K562 (cell line): ENCODE data around the gene CPN2. TPM values are rescaled to one million over a fixed set of nuclear protein-coding genes. Genes with fewer than 3 reads are reported as not detected.

ENCODE experiments used
- ATAC-seq: fragments of 200-7000 bp; cut with Tn5 transposase; 3 replicates; pipeline ENCODE4 v1.9.1; 2020; ENCODE audit warnings: moderate library complexity
- BruUV-seq: library from RNA; stranded (reverse); fragments of 400-500 nt; replicated peaks from 2 replicates; lab custom pipeline; 2021; lab: Mats Ljungman, UMichigan
- CTCF ChIA-PET: fragments of 300-600 bp; formaldehyde crosslinking; extraction: SDS; loops from one replicate; lab custom pipeline; 2021; ENCODE audit warnings: low intra/inter-chr PET ratio; lab: Yijun Ruan, JAX
- POLR2A ChIA-PET: fragments of 300-600, 350-650 bp; sonication (Branson Sonifier 250); formaldehyde crosslinking; extraction: SDS; loops from one replicate; lab custom pipeline; 2021; ENCODE audit warnings: antibody characterized with exemption, inconsistent platforms; lab: Yijun Ruan, JAX
- DNase-seq, 4 experiments: peaks; one replicate each; pipeline versions ENCODE4 v3.0.0 to v3.0.0-alpha.2; 2011 to 2018; ENCODE audit warnings: low spot score in 3 of 4, mixed read lengths in 3 of 4; ENCODE audit errors: extremely low read depth in 1 of 4
- FAIRE-seq: peaks from 2 replicates; lab custom pipeline; 2011; peaks lifted over from hg19 to GRCh38; lab: Jason Lieb, UNC
- H2AFZ ChIP-seq: 2 replicates; pipeline ENCODE4 v1.6.0; 2011; ENCODE audit warnings: low read depth, low read length, control low read depth, inconsistent platforms
- H3K27ac ChIP-seq: fragments of 200-600 bp; 3 replicates; pipeline ENCODE4 v1.8.0; 2011; ENCODE audit warnings: low read depth, mild to moderate bottlenecking, control low read depth, inconsistent platforms, low read length, moderate library complexity, mixed read lengths; ENCODE audit errors: extremely low read depth
- H3K27me3 ChIP-seq, 2 experiments: fragments of 300-600 bp in 1 of 2; 2 replicates in 1 of 2; 3 replicates in 1 of 2; pipeline versions ENCODE4 v1.6.0 to v1.8.0; 2011; ENCODE audit warnings: inconsistent platforms in 2 of 2, low read length in 2 of 2, mild to moderate bottlenecking in 1 of 2, mixed read lengths in 1 of 2, moderate library complexity in 1 of 2; ENCODE audit not compliant: control insufficient read depth in 2 of 2, insufficient read depth in 2 of 2
- H3K36me3 ChIP-seq: fragments of 300-600 bp; 3 replicates; pipeline ENCODE4 v1.8.0; 2011; ENCODE audit warnings: mild to moderate bottlenecking, low read length, inconsistent platforms; ENCODE audit not compliant: control insufficient read depth, insufficient read depth
- H3K4me1 ChIP-seq, 2 experiments: fragments of 200-600 bp in 1 of 2; replicated peaks in 1 of 2; 2 replicates in 1 of 2; 3 replicates in 1 of 2; pipeline versions ENCODE4 v1.5.1 to v1.8.0; 2011; ENCODE audit warnings: inconsistent platforms in 2 of 2, low read length in 2 of 2, mild to moderate bottlenecking in 1 of 2, mixed read lengths in 1 of 2, moderate library complexity in 1 of 2; ENCODE audit not compliant: control insufficient read depth in 2 of 2, insufficient read depth in 2 of 2
- H3K4me2 ChIP-seq: 2 replicates; pipeline ENCODE4 v1.6.1; 2011; ENCODE audit warnings: low read length, control low read depth, inconsistent platforms, mixed read lengths; ENCODE audit not compliant: insufficient read depth
- H3K4me3 ChIP-seq: fragments of 200-600 bp; sonication (generic), shearing (Covaris generic); 2 replicates; pipeline ENCODE4 v1.5.1; 2016; ENCODE audit warnings: control low read depth, inconsistent platforms
- H3K79me2 ChIP-seq: fragments of 200-600 bp; 3 replicates; pipeline ENCODE4 v1.8.0; 2011; ENCODE audit warnings: low read length, inconsistent platforms; ENCODE audit not compliant: control insufficient read depth, insufficient read depth
- H3K9ac ChIP-seq, 2 experiments: 2 replicates each; pipeline versions ENCODE4 v1.6.0 to v1.6.1; 2011; ENCODE audit warnings: low read depth in 2 of 2, low read length in 2 of 2, control low read depth in 1 of 2, inconsistent platforms in 1 of 2, mild to moderate bottlenecking in 1 of 2, mixed read lengths in 1 of 2; ENCODE audit not compliant: insufficient read depth in 1 of 2
- H3K9me1 ChIP-seq: one replicate; pipeline ENCODE4 v1.6.0; 2011; ENCODE audit warnings: inconsistent platforms, mild to moderate bottlenecking, low read length, moderate library complexity; ENCODE audit not compliant: control insufficient read depth, insufficient read depth
- H3K9me3 ChIP-seq: replicated peaks from 2 replicates; pipeline ENCODE4 v1.5.1; 2011; ENCODE audit warnings: low read depth, low read length, inconsistent platforms; ENCODE audit not compliant: control insufficient read depth, insufficient read depth
- H4K20me1 ChIP-seq: replicated peaks from 2 replicates; pipeline ENCODE4 v1.6.1; 2011; ENCODE audit warnings: low read length, inconsistent platforms, mixed read lengths; ENCODE audit not compliant: control insufficient read depth, insufficient read depth
- ARID3A ChIP-seq: IDR thresholded peaks from 2 replicates; pipeline ENCODE4 v1.6.1; 2012; ENCODE audit warnings: low read depth, low read length, improper control_type of control experiment, borderline replicate concordance
- GABPA ChIP-seq: fragments of 200-800 bp; sonication (Bioruptor generic); conservative IDR thresholded peaks from 2 replicates; pipeline ENCODE4 v1.6.1; 2016; ENCODE audit warnings: low read depth, missing genetic modification characterization, missing compliant biosample characterization
- MAFG ChIP-seq: fragments of 450-650 bp; conservative IDR thresholded peaks from 2 replicates; pipeline ENCODE4 v1.6.1; 2016; ENCODE audit warnings: missing genetic modification characterization, missing compliant biosample characterization
- RAD21 ChIP-seq, 2 experiments: fragments of 250-450 bp in 1 of 2; fragments of 450-650 bp in 1 of 2; sonication (Bioruptor Pico) in 1 of 2; formaldehyde crosslinking in 1 of 2; IDR thresholded peaks in 1 of 2; conservative IDR thresholded peaks in 1 of 2; 2 replicates each; pipeline versions ENCODE4 v1.4.0 to v1.8.0; 2020 to 2022; ENCODE audit warnings: mild to moderate bottlenecking in 2 of 2, moderate library complexity in 1 of 2
- WGBS: fragments of 100-300 bp; shearing (Covaris generic); methylation state at CpG from one replicate; pipeline ENCODE4 v1.1.6; 2016; ENCODE audit warnings: low coverage, mixed read lengths; ENCODE audit not compliant: insufficient coverage; ENCODE audit errors: missing lambda C conversion rate; 5-methylcytosine and 5-hydroxymethylcytosine counted together
- in situ Hi-C: fragments of 300-500 bp; cut with MboI; formaldehyde crosslinking; loops from 4 replicates; pipeline ENCODE4 v1.15.0; 2018; ENCODE audit warnings: inconsistent platforms, mixed read lengths
- intact Hi-C: fragments of 100-400 bp; cut with micrococcal nuclease; formaldehyde crosslinking; loops from 2 replicates; pipeline ENCODE4 v1.14.2; 2022
- polyA plus RNA-seq, 8 experiments: library from polyadenylated mRNA; depleted of rRNA in 4 of 8; stranded (reverse) in 5 of 8; unstranded in 3 of 8; fragments of >200 nt; fragmentation: Nextera tagmentation in 2 of 8; fragmentation: Illumina TruSeq in 1 of 8; extraction: Ambion mirVana in 2 of 8; extraction: Trizol in 1 of 8; gene quantifications; 2 replicates each; pipeline versions ENCODE4 v1.2.1 to v1.2.3, GENCODE V29; 2011 to 2014; ENCODE audit warnings: inconsistent platforms in 1 of 8, missing spikeins in 1 of 8
- total RNA-seq, 7 experiments: library from RNA; depleted of rRNA in 6 of 7; stranded (reverse); fragments of >200 nt in 6 of 7; fragmentation: Illumina TruSeq in 2 of 7; extraction: Trizol in 2 of 7; gene quantifications; 2 replicates each; pipeline versions ENCODE4 v1.2.1 to v1.2.3, GENCODE V29; 2011 to 2021; ENCODE audit warnings: low replicate concordance in 1 of 7

Gene CPN2
- total and polyA plus RNA-seq, 9 of the 15 experiments (the other 6 are each of a cell fraction or from before 2014, with no cell fraction given): not detected

DNA sequence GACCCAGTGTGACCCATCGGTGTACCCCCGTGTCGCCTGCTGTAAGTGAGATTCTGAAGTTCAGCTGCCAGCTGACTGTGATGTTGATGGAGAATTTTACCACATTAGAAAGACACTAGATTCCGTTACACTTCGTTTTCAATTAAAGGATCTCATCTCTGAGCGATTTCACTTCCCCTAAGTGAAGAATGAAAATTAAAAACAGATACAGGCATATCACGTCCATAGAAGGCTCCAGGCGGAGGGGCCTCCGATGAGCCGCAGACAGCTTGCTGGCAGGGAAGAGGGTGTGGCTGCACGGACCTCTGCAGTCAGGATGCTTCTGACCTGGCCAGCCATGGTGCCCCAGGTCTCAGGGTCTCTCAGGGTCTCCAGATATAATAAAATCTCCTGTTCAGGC lies 6.6 kb upstream of the CPN2 start:
- no peak overlapping the region for H3K4me2 ChIP-seq
- peaks cover 5% of the 10 kb centered on the region; the same call in 1 of the 2 replicates for H4K20me1 ChIP-seq
- CTCF ChIA-PET: no interaction called here
- H3K27ac ChIP-seq: no peak overlapping the region
- ATAC-seq (no peak), DNase-seq (no peak), FAIRE-seq (no peak)
- no peak overlapping the region for H2AFZ ChIP-seq
- TF ChIP-seq RAD21 (CRISPR knock-in tag; conservative IDR thresholded peaks at IDR 0.05 in 1 of 2, IDR thresholded peaks at IDR 0.05 in 1 of 2): no peak
- TF ChIP-seq MAFG (tag): no peak
- no TSS peak for BruUV-seq
- no peak overlapping the region for H3K9ac ChIP-seq
- H3K79me2 ChIP-seq: no peaks in the 10 kb centered on the region
- intact Hi-C loops: no loop called here
- 4% methylated on average over 11 of the region's 11 CpGs for WGBS
- no peaks in the 10 kb centered on the region for H3K36me3 ChIP-seq
- no peaks in the 10 kb centered on the region for H3K9me3 ChIP-seq
- in situ Hi-C loops: no loop called here
- H3K4me1 ChIP-seq: no peaks in the 10 kb centered on the region
- no peaks in the 10 kb centered on the region for H3K9me1 ChIP-seq
- no peak overlapping the region for H3K4me3 ChIP-seq
- H3K27me3 ChIP-seq: peaks cover 64 to 68% of the 10 kb centered on the region in 2 experiments
- POLR2A ChIA-PET: interaction anchor here (0.6 kb wide), 1 partner anchor 47 kb away, joined by 4 read pairs; no protein-coding TSS in a partner anchor

- Histone ChIP-seq H3K4me2 (no peak overlapping the region), H3K79me2 (no peaks in the 10 kb centered on the region), H3K4me1 (peaks cover 0 to 8% of the 10 kb centered on the region in 2 experiments; a peak in 2 of 5 replicates), H3K4me3 (no peak overlapping the region), H4K20me1 (peaks cover 3% of the 10 kb centered on the region; the same call in 1 of the 2 replicates), H3K27me3 (peaks cover 45 to 46% of the 10 kb centered on the region in 2 experiments), H3K9me3 (no peaks in the 10 kb centered on the region), H3K27ac (no peak overlapping the region), H3K9ac (no peak overlapping the region)
- 1% methylated on average over 7 of the region's 7 CpGs for WGBS
- no peak for ATAC-seq
- no peak for FAIRE-seq
- in situ Hi-C loops: no loop called here
- intact Hi-C loops: no loop called here
- POLR2A ChIA-PET: interaction anchor here (1.1 to 1.9 kb wide), 3 partner anchors 9 to 65 kb away, joined by 3 to 6 read pairs (median 3); no protein-coding TSS in a partner anchor
- TF ChIP-seq GABPA: 0 out of 2 replicates have a peak, but pooled peaks have one; percentile 29
- no peak for TF ChIP-seq ARID3A
- TF ChIP-seq, all 486 proteins: peak for 1
- BruUV-seq: no TSS peak
- Histone ChIP-seq H2AFZ (no peak overlapping the region), H3K9me1 (no peaks in the 10 kb centered on the region), H3K36me3 (no peaks in the 10 kb centered on the region)
- DNase-seq: no peak
- CTCF ChIA-PET: no interaction called here
These were observed 4.3 kb upstream of the CPN2 start for GRCh38 chr3:194355379-194355778.
